MM.1S (cell line): ENCODE measurements around the gene MVD.

Source experiments
- DNase-seq: peaks from one replicate; pipeline ENCODE4 v3.0.0-alpha.2; 2015
- H2AFZ ChIP-seq: fragments of 300-600 bp; sonication (generic); 2 replicates; pipeline ENCODE4 v1.6.0; 2016; ENCODE audit warnings: antibody characterized with exemption, low read length
- H3F3A ChIP-seq: fragments of 300-600 bp; sonication (generic); 2 replicates; pipeline ENCODE4 v1.6.1; 2016; ENCODE audit warnings: mild to moderate bottlenecking, antibody characterized with exemption, low read length, moderate library complexity, mixed read lengths; ENCODE audit not compliant: insufficient read depth
- H3K27ac ChIP-seq: fragments of 300-600 bp; sonication (generic); 2 replicates; pipeline ENCODE4 v1.5.1; 2016; ENCODE audit warnings: mild to moderate bottlenecking, low read length
- H3K27me3 ChIP-seq: fragments of 300-600 bp; sonication (generic); replicated peaks from 2 replicates; pipeline ENCODE4 v1.6.0; 2016; ENCODE audit warnings: low read length; ENCODE audit not compliant: insufficient read depth
- H3K36me3 ChIP-seq: fragments of 300-600 bp; sonication (generic); replicated peaks from 2 replicates; pipeline ENCODE4 v1.6.1; 2016; ENCODE audit warnings: mild to moderate bottlenecking, low read length, mixed read lengths; ENCODE audit not compliant: insufficient read depth
- H3K4me1 ChIP-seq: fragments of 300-600 bp; sonication (generic); 2 replicates; pipeline ENCODE4 v1.6.1; 2016; ENCODE audit warnings: low read length, mixed read lengths
- H3K4me2 ChIP-seq: fragments of 300-600 bp; sonication (generic); 2 replicates; pipeline ENCODE4 v1.6.0; 2016; ENCODE audit warnings: low read depth, low read length
- H3K4me3 ChIP-seq: fragments of 300-600 bp; sonication (generic); 2 replicates; pipeline ENCODE4 v1.5.1; 2016; ENCODE audit warnings: low read length, mixed read lengths
- H3K79me2 ChIP-seq: fragments of 300-600 bp; sonication (generic); 2 replicates; pipeline ENCODE4 v1.6.1; 2016; ENCODE audit warnings: mixed run types, low read length, mixed read lengths
- H3K9ac ChIP-seq: fragments of 300-600 bp; sonication (generic); 2 replicates; pipeline ENCODE4 v1.6.1; 2016; ENCODE audit warnings: low read length, mixed read lengths
- H3K9me2 ChIP-seq: fragments of 300-600 bp; sonication (generic); replicated peaks from 2 replicates; pipeline ENCODE4 v1.6.1; 2016; ENCODE audit warnings: mild to moderate bottlenecking, low read length, mixed read lengths; ENCODE audit not compliant: insufficient read depth
- H3K9me3 ChIP-seq: fragments of 300-600 bp; sonication (generic); replicated peaks from 2 replicates; pipeline ENCODE4 v1.6.1; 2016; ENCODE audit warnings: mild to moderate bottlenecking, low read length, mixed read lengths; ENCODE audit not compliant: insufficient read depth
- H4K20me1 ChIP-seq: fragments of 300-600 bp; sonication (generic); 2 replicates; pipeline ENCODE4 v1.6.1; 2016; ENCODE audit warnings: mild to moderate bottlenecking, low read length, moderate library complexity, mixed read lengths; ENCODE audit not compliant: insufficient read depth
- EZH2 ChIP-seq: fragments of 300-600 bp; sonication (generic); optimal IDR thresholded peaks from 2 replicates; pipeline ENCODE3; 2017; ENCODE audit warnings: low read depth, mild to moderate bottlenecking, antibody characterized with exemption, low read length, mixed read lengths
- EZH2phosphoT487 ChIP-seq: fragments of 300-600 bp; sonication (generic); IDR thresholded peaks from 2 replicates; pipeline ENCODE4 v1.6.1; 2018; ENCODE audit warnings: antibody characterized with exemption, low read length
- TF ChIP-seq, protein P1 (sequence below): fragments of 300-600 bp; sonication (generic); IDR thresholded peaks from 2 replicates; pipeline ENCODE4 v1.5.1; 2016; ENCODE audit warnings: antibody characterized with exemption, low read length, mixed read lengths

MVD gene

DNA sequence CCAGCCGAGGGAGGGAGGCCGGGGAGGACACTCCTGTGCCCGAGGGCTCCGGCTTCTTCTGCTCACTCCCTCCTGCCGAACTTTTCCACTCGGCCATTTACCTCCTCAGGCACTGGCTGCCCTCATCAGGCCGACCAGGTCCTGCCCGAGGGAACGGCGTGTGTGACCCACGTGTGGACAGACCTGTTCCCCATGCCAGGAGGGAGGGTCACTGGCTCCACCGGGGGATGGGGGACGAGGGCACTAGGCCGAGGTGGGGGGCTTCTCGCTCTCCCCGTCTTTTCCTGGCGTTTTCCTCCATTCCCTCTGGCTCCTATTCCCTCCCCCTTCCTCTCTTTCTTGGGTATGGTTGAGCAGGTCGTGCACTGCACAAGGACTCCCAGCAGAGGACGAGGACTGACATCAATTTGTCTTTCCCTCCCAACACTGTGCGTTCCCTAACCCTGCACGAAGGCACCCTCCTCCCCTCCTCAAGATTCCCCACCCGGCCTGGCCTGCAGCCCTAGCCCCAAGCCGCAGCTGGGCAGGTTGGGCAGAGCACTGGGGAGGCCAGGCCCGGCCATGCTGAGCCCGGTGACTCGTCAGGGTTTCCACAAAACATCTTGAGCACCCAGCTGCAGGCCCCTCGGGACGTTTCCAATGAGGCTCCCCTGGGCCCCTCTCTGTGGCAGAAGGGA lies 27.8 kb downstream of the MVD start:
- Histone ChIP-seq H4K20me1 (no peaks in the 10 kb centered on the region), H3K27me3 (no peaks in the 10 kb centered on the region), H3K4me2 (peak overlapping the region; percentile 78), H3K4me3 (peak overlapping the region; percentile 64), H3K79me2 (no peaks in the 10 kb centered on the region), H3K4me1 (peaks cover 19% of the 10 kb centered on the region), H2AFZ (0 out of 2 replicates have a peak overlapping the region, but pooled peaks have one; percentile 19), H3K9me2 (no peaks in the 10 kb centered on the region), H3K27ac (peak overlapping the region; percentile 86; the same call in 1 of the 2 replicates), H3F3A (peaks cover 8% of the 10 kb centered on the region; the same call in 1 of the 2 replicates), H3K9ac (peak overlapping the region; percentile 69; the same call in 1 of the 2 replicates), H3K9me3 (no peaks in the 10 kb centered on the region), H3K36me3 (no peaks in the 10 kb centered on the region)
- no peak for DNase-seq
- TF ChIP-seq EZH2 (no peak), EZH2phosphoT487 (no peak)
- TF ChIP-seq, protein P1, sequence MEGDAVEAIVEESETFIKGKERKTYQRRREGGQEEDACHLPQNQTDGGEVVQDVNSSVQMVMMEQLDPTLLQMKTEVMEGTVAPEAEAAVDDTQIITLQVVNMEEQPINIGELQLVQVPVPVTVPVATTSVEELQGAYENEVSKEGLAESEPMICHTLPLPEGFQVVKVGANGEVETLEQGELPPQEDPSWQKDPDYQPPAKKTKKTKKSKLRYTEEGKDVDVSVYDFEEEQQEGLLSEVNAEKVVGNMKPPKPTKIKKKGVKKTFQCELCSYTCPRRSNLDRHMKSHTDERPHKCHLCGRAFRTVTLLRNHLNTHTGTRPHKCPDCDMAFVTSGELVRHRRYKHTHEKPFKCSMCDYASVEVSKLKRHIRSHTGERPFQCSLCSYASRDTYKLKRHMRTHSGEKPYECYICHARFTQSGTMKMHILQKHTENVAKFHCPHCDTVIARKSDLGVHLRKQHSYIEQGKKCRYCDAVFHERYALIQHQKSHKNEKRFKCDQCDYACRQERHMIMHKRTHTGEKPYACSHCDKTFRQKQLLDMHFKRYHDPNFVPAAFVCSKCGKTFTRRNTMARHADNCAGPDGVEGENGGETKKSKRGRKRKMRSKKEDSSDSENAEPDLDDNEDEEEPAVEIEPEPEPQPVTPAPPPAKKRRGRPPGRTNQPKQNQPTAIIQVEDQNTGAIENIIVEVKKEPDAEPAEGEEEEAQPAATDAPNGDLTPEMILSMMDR, result peak; percentile 24

DNA sequence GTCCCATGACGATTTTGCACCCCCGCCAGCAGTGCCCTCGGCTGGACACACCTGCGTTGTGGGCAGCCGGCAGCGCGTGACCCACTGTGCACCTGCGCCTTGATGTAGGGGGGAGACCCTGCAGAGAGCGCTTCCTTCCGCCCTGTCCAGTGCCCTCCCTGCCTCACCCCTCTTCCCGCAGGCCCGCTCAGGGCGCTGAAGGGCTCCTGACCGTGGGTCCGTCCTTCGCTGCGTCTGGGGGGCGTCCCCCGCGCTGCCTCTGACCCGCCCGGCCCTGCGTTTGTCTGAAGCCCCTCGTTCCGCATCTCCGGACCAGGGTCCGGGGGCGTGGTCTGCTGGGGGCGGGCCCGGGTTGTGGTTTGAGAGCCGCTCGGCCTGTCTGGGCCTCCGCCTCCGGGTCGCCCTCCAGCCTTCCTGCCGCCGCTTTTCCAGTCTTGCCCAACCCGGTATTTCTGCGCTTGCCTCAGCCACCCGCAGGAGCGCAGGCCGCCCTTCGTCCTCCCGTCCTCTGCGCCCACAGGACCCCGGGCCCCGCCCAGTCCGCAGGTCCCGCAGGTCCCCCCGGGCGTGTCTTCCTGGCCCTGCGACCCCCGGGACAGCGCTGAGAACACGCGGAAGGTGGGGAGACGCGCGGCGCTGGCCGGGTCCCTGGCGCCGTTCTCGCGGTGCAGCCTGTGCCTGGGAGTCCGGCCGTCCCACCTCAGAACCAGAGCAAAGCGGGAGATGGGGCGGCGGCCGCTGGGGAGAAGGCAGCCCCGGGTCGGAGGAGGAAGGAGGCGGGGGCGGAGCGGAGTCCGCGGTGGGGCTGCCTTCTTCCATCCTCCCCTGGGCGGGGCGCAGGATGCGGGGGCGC lies 28.5 kb downstream of the MVD start:
- Histone ChIP-seq H3K9ac (peak overlapping the region; percentile 69), H3K9me2 (no peaks in the 10 kb centered on the region), H3K27ac (peak overlapping the region; percentile 86), H2AFZ (0 out of 2 replicates have a peak overlapping the region, but pooled peaks have one; percentile 51), H3K4me3 (peak overlapping the region; percentile 64), H3K36me3 (no peaks in the 10 kb centered on the region), H4K20me1 (no peaks in the 10 kb centered on the region), H3K79me2 (no peaks in the 10 kb centered on the region), H3K9me3 (no peaks in the 10 kb centered on the region), H3F3A (peaks cover 8% of the 10 kb centered on the region; the same call in 1 of the 2 replicates), H3K4me2 (peak overlapping the region; percentile 78), H3K4me1 (peaks cover 19% of the 10 kb centered on the region), H3K27me3 (no peaks in the 10 kb centered on the region)
- DNase-seq, result peak; percentile 42
- no peak for TF ChIP-seq EZH2
- no peak for TF ChIP-seq EZH2phosphoT487
- TF ChIP-seq, protein P1, result no peak

- Histone ChIP-seq H3K27me3 (no peaks in the 10 kb centered on the region), H2AFZ (no peak overlapping the region), H3K27ac (peak overlapping the region; percentile 86), H3K79me2 (no peaks in the 10 kb centered on the region), H3K9me2 (no peaks in the 10 kb centered on the region), H3K9ac (peak overlapping the region; percentile 69; the same call in 1 of the 2 replicates), H3F3A (peaks cover 8% of the 10 kb centered on the region; the same call in 1 of the 2 replicates), H3K4me1 (peaks cover 15% of the 10 kb centered on the region), H3K36me3 (no peaks in the 10 kb centered on the region), H3K4me2 (peak overlapping the region; percentile 78), H4K20me1 (no peaks in the 10 kb centered on the region), H3K4me3 (peak overlapping the region; percentile 64), H3K9me3 (no peaks in the 10 kb centered on the region)
- DNase-seq, result peak; percentile 52
- TF ChIP-seq, protein P1, result peak; percentile 48
- no peak for TF ChIP-seq EZH2phosphoT487
- no peak for TF ChIP-seq EZH2
These were observed 29.2 kb downstream of the MVD start for GRCh38 chr16:88633684-88634140.
